Stimulated activated CD8-positive, alpha-beta memory T cell treated with anti-CD3 and anti-CD28 coated beads, Interleukin-4, amount 100 ng/mL, for 24 hours (primary cell): ENCODE data around the gene IGFALS.

Experiments used
- DNase-seq: peaks from one replicate; pipeline ENCODE4 v3.0.0-alpha.2; 2020; ENCODE audit warnings: low read depth

Gene IGFALS

DNA sequence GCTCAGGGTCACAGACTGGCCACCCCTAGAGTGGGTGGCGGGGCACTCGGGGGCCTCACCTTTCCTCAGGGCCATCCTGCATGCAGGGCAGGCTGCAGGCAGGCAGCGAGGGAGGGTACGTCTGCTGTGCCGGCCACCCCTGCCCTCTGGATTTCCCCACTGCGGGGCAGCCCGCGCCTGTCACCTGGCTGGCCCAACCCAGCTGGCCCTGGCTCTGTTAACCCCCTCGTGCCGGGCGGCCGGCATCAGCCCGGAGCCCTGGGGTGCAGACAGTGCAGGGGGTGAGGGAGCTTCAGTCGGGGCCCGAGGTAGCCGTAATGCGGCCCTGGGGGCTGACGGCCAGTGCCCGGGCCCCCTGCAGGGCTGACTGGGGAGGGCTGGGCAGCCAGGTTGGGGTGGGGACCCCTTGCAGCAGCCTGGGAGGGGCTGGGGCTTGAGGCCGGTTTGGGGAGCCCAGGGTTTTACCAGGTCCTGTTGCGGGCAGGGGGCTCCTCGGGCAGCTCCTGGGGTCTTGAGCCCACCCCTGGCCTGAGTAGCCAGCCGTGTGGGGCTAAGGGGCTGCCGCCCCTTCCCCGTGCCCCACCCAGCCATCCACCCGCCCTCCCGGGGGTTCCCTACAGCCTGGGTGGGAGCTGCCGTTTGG, at the start of gene IGFALS:
Gene IGFALS, minus strand, starts transcription at position 128 of the 643 bp plus-strand sequence. Its CDS starts 53 bp downstream, at position 75.
- no peak for DNase-seq

DNA sequence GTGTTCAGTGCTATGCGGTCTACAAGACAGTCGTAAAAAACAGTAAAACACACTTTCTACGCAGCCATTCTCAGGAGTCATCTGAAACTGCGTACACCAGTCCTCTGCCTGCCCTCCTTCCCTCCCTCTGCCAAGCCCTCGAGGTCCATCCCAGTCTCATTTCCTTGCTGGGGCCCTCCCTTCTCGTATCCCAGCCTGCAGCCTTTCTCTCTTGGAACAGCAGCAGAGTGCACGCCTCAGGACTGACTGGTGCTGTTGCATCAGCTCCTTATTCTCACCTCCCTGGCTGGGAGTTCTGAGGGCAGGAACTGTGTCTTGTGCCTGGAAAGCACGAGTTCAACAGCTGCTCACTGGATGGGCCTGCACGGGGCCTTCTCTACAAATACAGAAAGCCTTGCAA, 46.0 kb upstream of the IGFALS start:
- DNase-seq: no peak

DNA sequence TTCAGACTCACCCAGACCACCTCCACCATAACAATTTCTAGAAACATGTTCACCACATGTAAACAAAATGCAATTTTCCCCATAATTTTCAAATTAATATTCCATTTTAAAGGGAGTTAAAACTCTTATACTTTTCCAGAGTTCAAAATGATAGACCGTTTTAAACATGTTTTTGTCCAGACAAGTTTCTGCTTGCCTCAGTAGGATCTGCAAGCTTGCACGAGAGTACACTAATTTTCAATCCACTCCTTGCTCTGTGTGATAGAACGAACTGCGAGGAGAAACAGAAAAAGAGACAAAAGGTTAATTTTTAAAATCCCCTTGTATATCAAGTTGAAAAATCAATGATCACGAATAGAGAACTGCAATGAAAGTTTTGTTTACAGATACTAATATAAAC, 40.6 kb upstream of the IGFALS start:
- DNase-seq: no peak

DNA sequence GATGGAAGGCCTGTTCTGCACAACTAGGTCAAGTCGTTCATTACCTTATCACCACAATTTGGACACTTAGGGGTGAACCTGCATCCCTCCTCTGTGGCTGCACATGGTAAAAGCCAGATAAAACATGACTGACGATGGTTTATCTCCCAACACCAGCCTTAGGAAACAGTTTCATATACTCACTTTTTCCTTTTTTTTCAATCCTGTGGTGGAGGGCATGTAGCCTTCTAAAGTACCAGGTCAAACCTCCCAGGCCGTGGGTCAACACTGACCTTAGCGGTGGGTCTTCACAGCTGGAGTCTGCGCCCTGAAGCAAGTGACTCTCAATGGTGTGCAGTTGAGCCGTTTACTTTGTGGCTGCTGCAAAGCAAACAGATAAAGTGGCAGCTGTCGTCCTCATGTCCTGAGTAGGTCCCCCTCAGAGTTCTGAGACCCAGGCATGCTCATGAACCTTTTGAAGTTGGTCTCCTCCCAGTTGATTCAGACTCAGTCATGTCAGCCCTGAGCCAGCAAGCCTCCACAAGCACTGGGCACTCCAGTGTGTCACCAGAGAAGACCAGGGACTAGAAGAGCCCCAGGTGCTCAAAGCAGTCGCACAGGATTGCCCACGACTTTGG, 39.4 kb upstream of the IGFALS start:
- DNase-seq: no peak

DNA sequence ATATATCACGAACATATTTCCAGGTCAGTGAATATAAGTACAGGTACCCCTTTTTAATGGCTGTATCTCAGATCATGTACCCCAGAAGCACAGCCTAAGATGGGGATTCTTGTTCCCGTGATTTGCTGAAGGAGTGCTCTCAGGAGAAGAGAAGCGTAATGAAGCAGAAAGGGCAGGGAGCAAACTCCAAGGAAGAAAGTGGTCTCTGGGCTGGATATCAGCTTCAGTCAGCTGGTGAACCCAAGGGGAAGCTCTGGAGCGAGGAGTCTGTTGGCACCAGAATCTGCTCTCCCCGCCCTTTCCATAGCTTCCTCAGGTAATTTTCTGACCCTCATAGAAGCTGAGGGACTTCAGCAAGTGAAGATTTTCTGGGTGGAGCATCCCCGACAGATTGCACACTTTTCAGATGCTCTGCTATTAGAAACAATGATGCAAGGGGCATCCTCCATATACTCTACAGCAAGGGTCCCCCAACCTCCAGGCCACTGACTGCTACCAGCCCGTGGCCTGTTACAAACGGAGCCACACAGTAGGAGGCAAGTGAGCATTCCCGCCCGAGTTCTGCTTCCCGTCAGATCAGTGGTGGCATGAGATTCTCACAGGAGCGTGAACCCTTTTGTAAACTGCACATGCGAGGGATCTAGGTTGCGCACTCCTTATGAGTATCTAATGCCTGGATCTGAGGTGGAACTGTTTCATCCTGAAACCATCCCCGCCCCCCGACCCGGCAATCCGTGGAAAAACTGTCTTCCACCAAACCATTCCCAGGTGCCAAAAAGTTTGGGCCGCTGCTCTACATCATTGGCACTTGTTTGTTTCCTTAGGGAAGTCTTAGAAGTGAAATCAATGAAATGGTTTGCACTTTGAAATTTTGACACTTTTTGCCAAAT, 37.9 kb upstream of the IGFALS start:
- DNase-seq: no peak

DNA sequence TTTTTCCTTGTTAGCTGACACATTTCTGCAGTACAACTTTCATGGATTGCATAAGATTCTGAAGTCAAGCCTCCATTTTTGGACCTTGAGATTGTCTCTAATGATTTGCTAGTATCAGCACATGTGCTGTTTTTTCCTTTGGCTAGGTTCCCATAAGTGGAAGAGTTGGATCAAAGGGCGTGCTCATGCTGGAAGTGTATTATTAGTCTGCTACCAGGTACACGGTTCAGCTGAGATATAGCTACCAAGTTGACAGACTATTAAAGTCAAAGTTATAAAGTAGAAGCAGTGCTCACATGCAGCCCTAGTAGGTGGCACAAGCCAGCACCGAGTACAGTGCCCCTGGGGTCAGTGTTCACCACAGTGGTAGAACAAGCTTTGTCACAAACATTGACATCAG, 36.7 kb upstream of the IGFALS start:
- no peak for DNase-seq

DNA sequence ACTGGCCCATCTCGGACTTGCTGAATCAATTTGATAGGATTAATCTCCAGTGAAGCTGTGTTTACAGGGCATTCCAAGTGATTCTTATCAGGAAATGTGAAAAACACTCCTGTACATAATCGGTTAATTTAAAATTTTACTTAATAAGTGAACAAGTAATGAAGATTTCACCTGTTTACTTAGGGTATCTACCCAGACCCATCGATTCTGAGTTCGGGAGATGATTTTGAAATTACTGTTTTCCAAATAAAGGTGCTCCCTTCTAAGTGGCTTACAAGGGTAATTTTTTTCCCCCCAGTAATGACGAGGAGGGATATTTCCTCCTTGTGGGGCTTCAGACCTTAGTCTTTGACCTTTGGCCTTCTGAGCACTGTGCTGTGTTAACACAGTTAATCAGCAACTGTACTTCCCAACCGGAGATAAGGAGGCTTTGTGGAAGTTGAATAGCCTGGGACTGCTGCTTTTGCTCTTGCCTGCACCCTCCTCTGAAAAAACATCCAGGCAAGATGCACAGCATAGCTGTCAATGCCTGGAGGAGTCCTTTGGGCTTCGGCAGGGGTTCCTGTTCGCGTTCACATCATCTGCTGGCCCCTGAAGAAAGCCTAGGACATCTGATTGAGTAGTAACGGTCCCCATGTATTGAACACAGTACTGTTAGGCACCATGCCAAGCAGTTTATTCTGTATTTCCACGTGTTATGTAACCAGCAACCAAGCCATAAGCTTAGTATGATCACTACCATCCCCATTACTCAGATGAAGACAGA, 35.3 kb upstream of the IGFALS start:
- DNase-seq: no peak

DNA sequence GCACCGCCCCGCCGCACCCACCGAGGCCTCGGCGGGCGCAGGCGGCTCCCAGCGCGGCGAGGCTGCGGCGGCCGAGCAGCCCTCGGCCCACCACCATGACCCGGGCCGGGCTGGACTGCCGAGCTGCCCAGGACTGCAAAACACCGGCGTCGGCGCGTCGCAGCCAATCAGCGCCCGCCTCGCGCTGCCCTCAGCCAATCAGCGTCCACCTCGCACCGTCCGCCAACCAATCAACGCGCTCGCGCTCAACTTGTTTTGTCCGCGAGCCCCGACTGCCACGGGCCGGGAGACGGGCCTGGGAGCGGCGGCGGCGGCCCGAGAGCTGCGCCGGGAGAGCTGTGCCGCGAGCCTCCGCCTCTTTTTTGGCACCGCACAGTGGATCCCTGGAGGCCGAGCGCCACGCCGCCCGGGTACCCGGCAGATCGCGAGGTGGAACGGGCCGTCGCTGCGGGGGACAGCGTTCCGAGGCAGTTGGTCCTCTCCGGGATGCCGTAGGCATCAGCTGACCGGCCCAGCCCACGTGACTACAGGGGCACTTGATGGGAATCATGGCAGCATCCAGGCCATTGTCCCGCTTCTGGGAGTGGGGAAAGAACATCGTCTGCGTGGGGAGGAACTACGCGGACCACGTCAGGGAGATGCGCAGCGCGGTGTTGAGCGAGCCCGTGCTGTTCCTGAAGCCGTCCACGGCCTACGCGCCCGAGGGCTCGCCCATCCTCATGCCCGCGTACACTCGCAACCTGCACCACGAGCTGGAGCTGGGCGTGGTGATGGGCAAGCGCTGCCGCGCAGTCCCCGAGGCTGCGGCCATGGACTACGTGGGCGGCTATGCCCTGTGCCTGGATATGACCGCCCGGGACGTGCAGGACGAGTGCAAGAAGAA, 33.4 kb upstream of the IGFALS start, which contains the start of the genes FAHD1 and HAGH:
Gene FAHD1, plus strand, starts transcription at position 516 of the 883 bp plus-strand sequence. Its CDS starts 33 bp downstream, at position 549.
Gene HAGH, minus strand, starts transcription at position 135 of the 883 bp plus-strand sequence. Its CDS starts 38 bp downstream, at position 97.
- peak; percentile 80 for DNase-seq

DNA sequence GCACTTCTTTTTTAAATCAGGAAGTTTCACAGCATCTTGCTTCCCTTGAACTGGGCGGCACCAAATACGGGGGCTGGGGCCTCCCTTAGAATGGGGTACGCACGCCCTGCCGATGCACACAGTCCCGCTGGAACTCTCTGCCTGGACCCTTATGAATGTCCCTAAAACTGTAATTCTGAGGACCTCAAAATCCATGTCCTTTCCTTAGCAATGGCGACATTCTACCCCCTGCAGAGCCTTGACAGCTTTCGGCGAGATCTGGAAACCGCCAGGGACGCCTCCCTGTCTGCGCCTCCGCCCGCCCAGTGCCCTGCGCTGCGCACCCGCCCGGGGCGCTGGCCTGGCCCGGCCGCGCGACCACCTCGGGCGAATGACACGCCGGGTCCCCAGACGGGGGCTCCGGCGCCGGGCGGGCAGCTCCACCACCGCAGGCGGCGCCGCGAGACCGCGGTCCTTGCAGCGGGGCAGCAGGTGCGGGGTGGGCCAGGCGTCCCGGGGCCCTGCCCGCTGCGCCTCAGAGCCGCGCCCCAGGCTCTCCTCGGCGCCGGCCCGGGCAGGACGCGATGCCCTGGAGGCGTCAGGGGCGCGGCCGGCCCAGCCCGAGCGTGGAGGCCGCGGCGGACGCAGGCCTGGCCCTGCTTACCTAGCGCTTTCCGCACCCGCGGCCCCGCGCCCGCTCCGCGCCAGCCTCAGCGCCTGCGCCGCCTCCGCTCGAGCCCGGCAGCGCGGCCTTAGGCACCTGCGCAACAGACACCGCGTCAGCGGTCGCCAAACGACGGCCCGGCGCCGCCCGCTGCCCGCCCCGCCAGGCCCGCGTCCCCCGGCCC, 32.6 kb upstream of the IGFALS start:
- peak; percentile 49 for DNase-seq

DNA sequence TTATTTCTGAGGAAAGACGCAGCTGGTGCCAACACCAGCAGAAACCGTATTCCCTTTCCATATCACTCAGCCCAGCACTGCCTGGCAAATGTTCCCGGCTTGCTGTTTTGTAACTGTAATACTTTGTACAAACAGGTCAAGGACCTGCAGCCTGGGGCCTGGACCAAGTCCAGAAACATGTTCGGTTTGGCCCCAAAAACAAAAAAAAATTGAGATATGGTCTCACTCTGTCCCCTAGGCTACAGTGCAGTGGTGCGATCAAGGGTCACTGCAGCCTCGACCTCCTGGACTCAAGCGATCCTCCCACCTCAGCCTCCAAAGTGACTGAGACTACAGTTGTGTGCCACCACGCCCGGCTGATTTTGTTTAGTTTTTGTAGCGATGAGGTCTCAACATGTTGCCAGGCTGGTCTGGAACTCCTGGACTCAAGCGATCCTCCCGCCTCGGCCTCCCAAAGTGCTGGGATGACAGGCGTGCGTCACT, 31.9 kb upstream of the IGFALS start:
- no peak for DNase-seq

DNA sequence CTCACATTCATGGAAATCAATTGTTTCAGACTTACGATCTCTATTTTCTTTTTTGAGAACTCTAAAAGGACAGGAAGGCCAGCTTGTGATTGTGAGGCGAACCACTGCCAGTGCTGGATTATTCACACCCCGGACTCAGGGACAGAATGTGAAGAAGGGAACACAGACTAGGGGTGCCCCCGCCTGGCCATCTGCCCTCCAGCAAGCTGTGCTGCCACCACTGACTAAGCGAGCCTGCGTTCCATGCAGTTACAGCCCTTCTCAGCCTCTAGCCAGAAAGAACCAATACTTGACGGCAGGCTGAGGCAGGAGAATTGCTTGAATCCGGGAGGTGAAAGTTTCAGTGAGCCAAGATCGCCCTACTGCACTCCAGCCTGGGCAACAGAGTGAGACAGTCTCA, 30.3 kb upstream of the IGFALS start:
- no peak for DNase-seq

DNA sequence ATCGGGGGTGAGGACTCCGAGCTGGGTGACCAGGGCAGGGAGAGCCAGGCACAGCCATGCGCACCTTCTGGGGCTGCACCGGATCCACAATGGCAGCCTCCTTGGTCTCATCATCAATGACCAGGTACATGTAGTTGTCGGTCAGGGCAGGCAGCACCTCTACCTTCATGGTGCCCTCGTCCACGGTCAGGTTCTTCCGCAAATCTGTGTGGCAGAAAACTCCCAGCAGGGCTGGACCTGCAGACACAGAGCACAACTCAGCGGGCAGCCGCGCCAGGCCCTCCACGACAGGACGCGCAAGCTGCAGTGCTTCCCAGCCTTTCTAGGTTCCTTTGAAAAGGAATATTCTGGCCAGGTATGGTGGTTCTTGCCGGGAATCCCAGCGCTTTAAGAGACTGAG, 29.3 kb upstream of the IGFALS start:
- no peak for DNase-seq

DNA sequence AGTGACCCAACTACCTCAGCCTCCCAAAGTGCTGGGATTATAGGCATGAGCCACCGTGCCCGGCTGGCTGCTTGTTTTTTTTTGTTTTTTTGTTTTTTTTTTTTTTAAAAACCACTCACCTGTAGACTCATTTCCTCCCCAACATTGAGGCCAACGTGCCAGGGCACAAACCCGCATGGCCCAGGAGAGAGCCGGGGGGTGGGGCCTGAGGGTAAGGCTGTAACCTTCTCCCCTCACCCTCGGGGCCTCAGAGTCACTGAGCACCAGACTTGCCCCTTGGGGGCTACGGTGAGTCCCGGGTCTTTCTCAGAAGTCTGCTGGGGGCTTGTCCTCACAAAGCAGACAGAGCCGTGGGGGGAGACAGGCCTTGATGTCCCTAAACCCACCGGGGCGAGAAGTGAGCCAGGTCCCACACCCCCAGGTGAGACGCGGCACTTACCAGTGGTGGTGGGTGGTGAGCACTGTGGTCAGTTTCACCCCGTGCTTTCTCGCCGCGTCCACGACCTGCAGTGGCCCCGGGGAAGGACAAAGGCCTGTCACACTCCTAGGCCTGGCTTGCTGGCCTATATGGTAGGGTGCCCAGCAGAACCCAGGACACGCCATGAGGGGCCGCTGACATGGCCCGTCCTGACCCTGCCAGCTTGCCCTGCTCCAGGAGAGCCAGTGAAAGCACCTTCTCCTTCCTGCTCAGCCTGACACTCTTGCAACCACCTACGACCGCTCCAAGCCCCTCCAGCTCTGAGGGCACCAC, 28.5 kb upstream of the IGFALS start:
- DNase-seq: no peak

DNA sequence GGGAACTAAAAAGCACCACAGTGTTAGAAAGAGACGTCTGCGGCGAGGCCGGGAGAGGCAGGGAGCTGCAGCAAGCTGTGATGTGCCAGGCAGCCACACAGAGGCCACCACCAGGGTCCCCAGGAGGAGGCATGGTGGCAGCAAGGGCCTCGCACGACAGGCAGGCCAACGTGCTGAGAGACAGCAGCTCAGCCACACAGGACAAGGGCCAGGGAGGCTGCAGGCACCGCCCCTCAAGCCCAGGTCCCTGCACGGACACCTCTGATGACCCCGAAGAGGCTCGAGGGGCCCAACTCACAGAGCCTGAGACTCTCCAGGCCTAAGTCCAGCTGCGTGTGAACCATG, 27.4 kb upstream of the IGFALS start:
- DNase-seq: no peak

DNA sequence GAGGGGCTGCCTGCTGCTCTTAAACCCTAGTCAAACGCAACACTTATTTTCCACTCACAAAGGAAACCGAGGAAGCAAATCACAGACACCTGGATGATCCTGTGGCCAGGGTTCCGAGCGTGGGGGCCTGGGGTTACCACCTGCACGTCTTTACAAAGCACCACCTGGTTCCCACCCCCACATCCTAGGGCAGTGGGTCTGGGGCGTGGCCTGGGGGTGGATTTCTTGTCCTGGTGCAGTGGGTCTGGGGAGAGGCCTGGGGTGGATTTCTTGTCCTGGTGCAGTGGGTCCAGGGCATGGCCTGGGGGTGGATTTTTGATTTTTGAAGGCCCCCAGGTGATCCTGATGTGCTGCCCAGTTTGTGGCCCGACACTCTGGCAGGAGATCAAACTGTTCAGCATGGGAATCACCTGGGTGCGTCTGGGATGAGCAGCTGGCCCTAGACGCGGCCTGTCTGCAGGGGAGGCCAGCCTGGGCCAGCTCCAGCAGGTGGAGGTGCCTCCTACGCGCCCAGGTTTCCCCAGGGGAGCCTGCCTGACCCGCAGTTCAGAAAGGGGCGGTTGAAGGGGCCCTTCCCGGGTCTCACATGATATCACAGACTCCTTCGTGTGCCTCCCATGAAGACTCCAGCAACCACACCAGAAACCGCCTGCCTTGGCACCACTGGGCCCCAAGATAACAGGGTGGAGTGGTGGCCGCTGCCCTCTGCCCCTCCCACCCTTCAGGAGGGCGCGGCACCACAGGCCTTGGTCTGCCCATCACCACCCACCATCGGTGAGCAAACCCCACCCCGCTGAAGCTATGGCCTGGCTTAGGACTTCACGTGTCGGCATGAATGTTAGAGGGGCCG, 26.8 kb upstream of the IGFALS start:
- no peak for DNase-seq

DNA sequence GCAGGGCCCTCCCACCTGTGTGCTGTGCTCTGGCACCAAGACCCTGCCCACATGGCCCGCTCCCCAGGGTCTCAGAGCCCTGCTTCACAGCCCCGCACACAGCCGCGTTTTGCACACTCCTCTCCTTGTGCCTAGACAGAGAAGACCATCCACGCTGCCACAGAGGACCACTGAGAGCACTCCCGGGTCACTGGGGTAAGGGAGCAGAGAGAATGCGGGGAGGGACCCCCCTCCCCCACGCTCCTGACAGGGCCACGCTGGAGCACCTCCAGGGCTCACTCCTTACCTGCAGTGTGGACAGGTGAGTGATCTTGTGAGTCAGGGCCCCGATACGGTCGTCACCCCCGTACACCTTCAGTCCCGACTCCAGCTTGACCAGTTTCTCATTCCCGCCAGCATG, 26.1 kb upstream of the IGFALS start:
- DNase-seq: no peak

DNA sequence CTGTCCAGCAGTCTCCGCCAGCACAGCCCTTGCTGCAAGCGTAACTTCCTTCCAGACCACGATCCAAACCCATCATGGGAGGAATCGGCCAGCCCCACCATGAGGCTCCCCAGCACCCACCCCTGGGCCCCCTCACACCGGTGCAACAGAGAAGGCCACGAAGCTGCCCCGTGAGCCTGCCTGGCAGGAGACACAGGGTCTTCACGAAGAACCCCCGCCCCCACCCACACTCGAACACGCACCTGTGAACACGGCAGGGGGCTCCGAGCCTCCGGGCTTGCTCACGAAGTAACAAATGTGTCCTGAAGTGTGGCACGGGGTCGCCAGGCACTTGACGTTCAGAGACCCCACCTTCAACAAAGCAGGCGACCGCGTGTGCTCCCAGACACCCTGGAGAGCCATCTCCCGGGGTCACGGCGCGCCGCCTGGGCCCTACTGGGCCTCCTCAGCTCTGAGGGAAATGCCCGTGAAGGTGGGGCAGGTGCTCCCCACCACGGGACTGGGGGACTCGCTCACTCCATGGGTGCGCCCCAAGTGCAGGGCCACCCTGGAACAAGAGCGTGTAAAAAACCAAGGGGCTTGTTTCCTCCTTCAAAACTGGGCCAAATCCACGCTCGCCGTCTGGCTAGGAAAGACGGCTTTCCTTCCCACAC, 25.5 kb upstream of the IGFALS start:
- no peak for DNase-seq
